Stomach smooth muscle (tissue), 2 donors: ENCODE results near the gene DEFB114.
"Not testable (repeated sequence)": the region's sequence is repeated elsewhere in the genome, so short reads cannot be mapped to it uniquely, and the experiment has no call there.

Source experiments
- H3K27ac ChIP-seq: one replicate; pipeline ENCODE4 v1.7.0; 2013; ENCODE audit warnings: mild to moderate bottlenecking, low read length, inconsistent platforms
- H3K27me3 ChIP-seq, 2 donors: one replicate each; pipeline ENCODE4 v1.7.0; 2013; ENCODE audit warnings: low read length in 2 of 2; ENCODE audit not compliant: insufficient read depth in 2 of 2, control insufficient read depth in 1 of 2
- H3K36me3 ChIP-seq, 2 donors: one replicate each; pipeline ENCODE4 v1.7.0; 2013; ENCODE audit warnings: low read length in 2 of 2; ENCODE audit not compliant: control insufficient read depth in 2 of 2, insufficient read depth in 2 of 2
- H3K4me1 ChIP-seq: one replicate; pipeline ENCODE4 v1.7.0; 2013; ENCODE audit warnings: low read length; ENCODE audit not compliant: control insufficient read depth, insufficient read depth
- H3K4me3 ChIP-seq, 2 donors: one replicate each; pipeline ENCODE4 v1.7.0; 2013; ENCODE audit warnings: low read length in 2 of 2
- H3K9ac ChIP-seq, 2 donors: one replicate each; pipeline ENCODE4 v1.7.0; 2013; ENCODE audit warnings: low read length in 2 of 2, mild to moderate bottlenecking in 1 of 2
- H3K9me3 ChIP-seq, 2 donors: one replicate each; pipeline ENCODE4 v1.7.0; 2013; ENCODE audit warnings: low read length in 2 of 2; ENCODE audit not compliant: control insufficient read depth in 2 of 2
- donor health status: healthy.
- donor health status: Pancreatic carcinoma.

DEFB114 gene

GRCh38 chr6:49969605-49970004 lies 5.6 kb upstream of the DEFB114 start, which contains the start of gene DEFB113:
DEFB113 (minus strand) TSS chr6:49969625; CDS start chr6:49969625, 0 bp downstream.
- no peaks in the 10 kb centered on the region for H3K9me3 ChIP-seq
- H3K4me1 ChIP-seq = no peaks in the 10 kb centered on the region
- H3K36me3 ChIP-seq = no peaks in the 10 kb centered on the region
- H3K9ac ChIP-seq = no peak within 1 kb of the TSS
- H3K27me3 ChIP-seq = no peaks in the 10 kb centered on the region
- H3K4me3 ChIP-seq = no peak within 1 kb of the TSS
- H3K27ac ChIP-seq = no peak within 1 kb of the TSS

- H3K9me3 ChIP-seq = no peaks in the 10 kb centered on the region
- no peak overlapping the region for H3K27ac ChIP-seq
- H3K4me1 ChIP-seq = no peaks in the 10 kb centered on the region
- H3K4me3 ChIP-seq = no peak overlapping the region
- no peaks in the 10 kb centered on the region for H3K27me3 ChIP-seq
- H3K9ac ChIP-seq = no peak overlapping the region
- H3K36me3 ChIP-seq = no peaks in the 10 kb centered on the region
These were observed 2.9 kb upstream of the DEFB114 start for GRCh38 chr6:49966823-49967222.

GRCh38 chr6:49966334-49966733 lies 2.4 kb upstream of the DEFB114 start:
- Histone ChIP-seq H3K36me3 (no peaks in the 10 kb centered on the region), H3K27ac (no peak overlapping the region), H3K4me1 (no peaks in the 10 kb centered on the region), H3K27me3 (no peaks in the 10 kb centered on the region), H3K9me3 (no peaks in the 10 kb centered on the region), H3K9ac (no peak overlapping the region), H3K4me3 (no peak overlapping the region)

GRCh38 chr6:49958180-49958579 lies 5.8 kb downstream of the DEFB114 start:
- Histone ChIP-seq H3K4me1 (no peaks in the 10 kb centered on the region), H3K36me3 (no peaks in the 10 kb centered on the region), H3K9ac (no peak overlapping the region), H3K27me3 (no peaks in the 10 kb centered on the region), H3K4me3 (no peak overlapping the region), H3K27ac (no peak overlapping the region), H3K9me3 (no peaks in the 10 kb centered on the region)

- H3K4me1 ChIP-seq = no peaks in the 10 kb centered on the region
- no peaks in the 10 kb centered on the region for H3K27me3 ChIP-seq
- H3K9me3 ChIP-seq = no peaks in the 10 kb centered on the region
- H3K9ac ChIP-seq = no peak overlapping the region
- H3K27ac ChIP-seq = no peak overlapping the region
- no peak overlapping the region for H3K4me3 ChIP-seq
- no peaks in the 10 kb centered on the region for H3K36me3 ChIP-seq
These were observed 8.1 kb downstream of the DEFB114 start for GRCh38 chr6:49955847-49956246.

- Histone ChIP-seq H3K4me3 (no peak overlapping the region), H3K27ac (no peak overlapping the region), H3K36me3 (no peaks in the 10 kb centered on the region), H3K9me3 (no peaks in the 10 kb centered on the region), H3K27me3 (no peaks in the 10 kb centered on the region), H3K9ac (no peak overlapping the region), H3K4me1 (no peaks in the 10 kb centered on the region)
These were observed 12.0 kb downstream of the DEFB114 start for GRCh38 chr6:49951926-49952325.

- Histone ChIP-seq H3K4me1 (no peaks in the 10 kb centered on the region), H3K9me3 (no peaks in the 10 kb centered on the region), H3K27me3 (no peaks in the 10 kb centered on the region), H3K9ac (no peak overlapping the region), H3K36me3 (no peaks in the 10 kb centered on the region), H3K4me3 (no peak overlapping the region), H3K27ac (no peak overlapping the region)
These were observed 13.6 kb downstream of the DEFB114 start for GRCh38 chr6:49950415-49950751.

GRCh38 chr6:49949062-49949461 lies 14.9 kb downstream of the DEFB114 start:
- H3K9me3 ChIP-seq = no peaks in the 10 kb centered on the region
- H3K27ac ChIP-seq = no peak overlapping the region
- H3K9ac ChIP-seq = no peak overlapping the region
- no peaks in the 10 kb centered on the region for H3K36me3 ChIP-seq
- no peaks in the 10 kb centered on the region for H3K4me1 ChIP-seq
- no peak overlapping the region for H3K4me3 ChIP-seq
- H3K27me3 ChIP-seq = no peaks in the 10 kb centered on the region

GRCh38 chr6:49946835-49947234 lies 17.1 kb downstream of the DEFB114 start:
- Histone ChIP-seq H3K4me3 (no peak overlapping the region), H3K36me3 (no peaks in the 10 kb centered on the region), H3K27me3 (no peaks in the 10 kb centered on the region), H3K9me3 (no peaks in the 10 kb centered on the region), H3K4me1 (no peaks in the 10 kb centered on the region), H3K27ac (no peak overlapping the region), H3K9ac (no peak overlapping the region)

- H3K36me3 ChIP-seq, H3K27me3 ChIP-seq, H3K27ac ChIP-seq, H3K4me3 ChIP-seq, H3K9ac ChIP-seq, H3K9me3 ChIP-seq, H3K4me1 ChIP-seq: not testable (repeated sequence)
These were observed 19.9 kb downstream of the DEFB114 start for GRCh38 chr6:49944068-49944467.

- Histone ChIP-seq H3K4me3 (no peak overlapping the region), H3K9ac (no peak overlapping the region), H3K27ac (no peak overlapping the region), H3K36me3 (no peaks in the 10 kb centered on the region), H3K27me3 (no peaks in the 10 kb centered on the region), H3K9me3 (no peaks in the 10 kb centered on the region), H3K4me1 (no peaks in the 10 kb centered on the region)
These were observed 23.9 kb downstream of the DEFB114 start for GRCh38 chr6:49939993-49940498.
